Caco-2 (cell line): ENCODE measurements around the gene RASSF3. TPM values are rescaled to one million over a fixed set of nuclear protein-coding genes. Genes with fewer than 3 reads are reported as not detected.

Source experiments
- BruUV-seq: library from RNA; stranded (reverse); fragments of 400-500 nt; replicated peaks from 2 replicates; lab custom pipeline; 2021; lab: Mats Ljungman, UMichigan
- CTCF ChIA-PET: fragments of 300-600 bp; sonication (Branson Sonifier 250); formaldehyde crosslinking; loops from one replicate; lab custom pipeline; 2022; ENCODE audit warnings: antibody characterized with exemption; lab: Charles Lee
- POLR2A ChIA-PET: fragments of 300-600 bp; sonication (Branson Sonifier 250); formaldehyde crosslinking; loops from one replicate; lab custom pipeline; 2022; ENCODE audit warnings: antibody characterized with exemption; lab: Charles Lee
- DNase-seq, 2 experiments: peaks; one replicate each; pipeline versions ENCODE4 v3.0.0 to v3.0.0-alpha.2; 2020 to 2022
- H3K27me3 ChIP-seq: replicated peaks from 2 replicates; pipeline ENCODE4 v1.6.0; 2011; ENCODE audit warnings: low read length; ENCODE audit not compliant: control insufficient read depth, insufficient read depth
- H3K36me3 ChIP-seq: 2 replicates; pipeline ENCODE4 v1.5.1; 2011; ENCODE audit warnings: low read length; ENCODE audit not compliant: control insufficient read depth, insufficient read depth
- H3K4me1 ChIP-seq: fragments of 250-450 bp; sonication (Bioruptor Pico); 2 replicates; pipeline ENCODE4 v1.5.1; 2020; ENCODE audit warnings: mild to moderate bottlenecking
- H3K4me3 ChIP-seq: 2 replicates; pipeline ENCODE4 v1.5.1; 2011; ENCODE audit warnings: low read depth, mild to moderate bottlenecking, control low read depth, low read length
- H3K9me3 ChIP-seq: fragments of 250-450 bp; sonication (Bioruptor Pico); 2 replicates; pipeline ENCODE4 v1.5.1; 2020; ENCODE audit warnings: mild to moderate bottlenecking, moderate library complexity
- H3K27ac Mint-ChIP-seq: one replicate; pipeline ENCODE4 v1.8.0; 2022; ENCODE audit warnings: mixed read lengths; ENCODE audit not compliant: unreplicated experiment
- H3K27me3 Mint-ChIP-seq: one replicate; pipeline ENCODE4 v1.8.0; 2022; ENCODE audit warnings: mixed read lengths; ENCODE audit not compliant: insufficient read depth, unreplicated experiment
- H3K36me3 Mint-ChIP-seq: one replicate; pipeline ENCODE4 v1.8.0; 2022; ENCODE audit warnings: mild to moderate bottlenecking, mixed read lengths; ENCODE audit not compliant: insufficient read depth, unreplicated experiment
- H3K4me1 Mint-ChIP-seq: one replicate; pipeline ENCODE4 v1.8.0; 2022; ENCODE audit warnings: low read depth, mixed read lengths; ENCODE audit not compliant: unreplicated experiment
- H3K4me3 Mint-ChIP-seq: one replicate; pipeline ENCODE4 v1.8.0; 2022; ENCODE audit warnings: mild to moderate bottlenecking, moderate library complexity, mixed read lengths; ENCODE audit not compliant: unreplicated experiment
- H3K9me3 Mint-ChIP-seq: one replicate; pipeline ENCODE4 v1.8.0; 2022; ENCODE audit warnings: mixed read lengths; ENCODE audit not compliant: unreplicated experiment
- CTCF ChIP-seq, 2 experiments: fragments of 200-600 bp in 1 of 2; IDR thresholded peaks; 1 replicate in 1 of 2; 2 replicates in 1 of 2; pipeline versions ENCODE4 v1.5.1 to v1.8.0; 2011 to 2022; ENCODE audit warnings: antibody characterized with exemption in 1 of 2, control low read depth in 1 of 2, inconsistent platforms in 1 of 2, low read depth in 1 of 2, low read length in 1 of 2, mild to moderate bottlenecking in 1 of 2, moderate library complexity in 1 of 2; ENCODE audit not compliant: insufficient read depth in 1 of 2, severe bottlenecking in 1 of 2, unreplicated experiment in 1 of 2
- intact Hi-C: fragments of 100-400 bp; cut with micrococcal nuclease; formaldehyde crosslinking; loops from one replicate; pipeline ENCODE4 v1.10.0; 2022; ENCODE audit not compliant: unreplicated experiment
- total RNA-seq: library from RNA; stranded (reverse); gene quantifications from 2 replicates; pipeline ENCODE4 v1.2.3, GENCODE V29; 2022

Gene RASSF3
- total RNA-seq, 1 experiment from 2014 or later, result 25.7 TPM

- POLR2A ChIA-PET, result no interaction called here
- peaks cover 6% of the 10 kb centered on the region for H3K4me1 Mint-ChIP-seq
- Histone ChIP-seq H3K36me3 (no peaks in the 10 kb centered on the region; the same call in 1 of the 2 replicates), H3K9me3 (no peaks in the 10 kb centered on the region), H3K27me3 (no peaks in the 10 kb centered on the region), H3K4me3 (no peak overlapping the region), H3K4me1 (peaks cover 20% of the 10 kb centered on the region)
- H3K27ac Mint-ChIP-seq, result no peak overlapping the region
- no peaks in the 10 kb centered on the region for H3K27me3 Mint-ChIP-seq
- H3K4me3 Mint-ChIP-seq, result no peak overlapping the region
- H3K36me3 Mint-ChIP-seq, result peaks cover 5% of the 10 kb centered on the region
- BruUV-seq, result no TSS peak
- DNase-seq, result no peak
- CTCF ChIA-PET, result no interaction called here
- H3K9me3 Mint-ChIP-seq, result no peaks in the 10 kb centered on the region
- intact Hi-C loops, result no loop called here
- no peak for TF ChIP-seq CTCF (IDR thresholded peaks at IDR 0.05; ENCODE audit: insufficient read depth in 1 of 2, low read depth in 1 of 2, low read length in 1 of 2, severe bottlenecking in 1 of 2, unreplicated experiment in 1 of 2)
These were observed 39.2 kb downstream of the RASSF3 start for GRCh38 chr12:64649487-64649886.

- Histone ChIP-seq H3K27me3 (no peaks in the 10 kb centered on the region), H3K4me1 (peaks cover 31% of the 10 kb centered on the region), H3K9me3 (no peaks in the 10 kb centered on the region), H3K36me3 (no peaks in the 10 kb centered on the region; the same call in 1 of the 2 replicates), H3K4me3 (no peak overlapping the region)
- intact Hi-C loops, result no loop called here
- BruUV-seq, result no TSS peak
- ChIA-PET CTCF (no interaction called here), POLR2A (no interaction called here)
- no peak for DNase-seq
- Mint-ChIP-seq H3K9me3 (no peaks in the 10 kb centered on the region), H3K4me3 (no peak overlapping the region), H3K36me3 (peaks cover 5% of the 10 kb centered on the region), H3K27me3 (no peaks in the 10 kb centered on the region), H3K4me1 (peaks cover 11% of the 10 kb centered on the region), H3K27ac (no peak overlapping the region)
- no peak for TF ChIP-seq CTCF (IDR thresholded peaks at IDR 0.05; ENCODE audit: insufficient read depth in 1 of 2, low read depth in 1 of 2, low read length in 1 of 2, severe bottlenecking in 1 of 2, unreplicated experiment in 1 of 2)
These were observed 40.5 kb downstream of the RASSF3 start for GRCh38 chr12:64650762-64651161.

GRCh38 chr12:64652346-64652745, 42.1 kb downstream of the RASSF3 start:
- ChIA-PET POLR2A (no interaction called here), CTCF (no interaction called here)
- Histone ChIP-seq H3K27me3 (no peaks in the 10 kb centered on the region), H3K4me1 (peaks cover 45% of the 10 kb centered on the region), H3K9me3 (no peaks in the 10 kb centered on the region), H3K36me3 (no peaks in the 10 kb centered on the region; the same call in 1 of the 2 replicates), H3K4me3 (no peak overlapping the region)
- no TSS peak for BruUV-seq
- DNase-seq, result no peak
- intact Hi-C loops, result no loop called here
- no peak for TF ChIP-seq CTCF (IDR thresholded peaks at IDR 0.05; ENCODE audit: insufficient read depth in 1 of 2, low read depth in 1 of 2, low read length in 1 of 2, severe bottlenecking in 1 of 2, unreplicated experiment in 1 of 2)
- Mint-ChIP-seq H3K4me3 (no peak overlapping the region), H3K4me1 (peaks cover 24% of the 10 kb centered on the region), H3K36me3 (no peaks in the 10 kb centered on the region), H3K27me3 (no peaks in the 10 kb centered on the region), H3K9me3 (no peaks in the 10 kb centered on the region), H3K27ac (no peak overlapping the region)
